ENCODE results near the gene GAS7. TPM values are rescaled to one million over a fixed set of nuclear protein-coding genes. Genes with fewer than 3 reads are reported as not detected.

GAS7 gene
- polyA plus RNA-seq, 2 donors: 6.4 to 7.7 TPM

DNA sequence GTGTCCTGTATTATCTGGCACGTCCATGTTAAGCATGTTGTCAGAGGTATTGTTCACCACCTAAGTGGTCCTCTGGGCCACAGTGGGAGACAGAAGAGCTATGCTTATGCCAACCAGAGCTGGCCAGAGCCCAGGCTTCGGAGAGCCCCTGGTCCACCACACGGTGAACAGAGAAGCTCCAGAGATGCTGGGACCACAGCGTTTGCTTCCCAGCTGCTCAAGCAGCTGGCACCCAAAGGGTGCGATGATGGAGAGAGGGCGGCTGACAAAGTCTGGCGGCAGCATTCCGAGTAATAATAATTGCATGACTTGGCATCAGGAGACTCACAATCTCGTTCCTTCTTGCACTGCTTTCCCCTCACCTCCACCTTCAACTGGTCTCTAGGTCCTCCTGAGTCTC is 257.6 kb downstream of the GAS7 start:
- Histone ChIP-seq H3K27ac (ENCODE audit: low read depth in 2 of 2, low read length in 1 of 2) (no peak overlapping the region), H3K27me3 (ENCODE audit: control insufficient read depth in 1 of 2, insufficient read depth in 2 of 2, low read length in 2 of 2) (no peaks in the 10 kb centered on the region), H3K9me3 (ENCODE audit: control insufficient read depth in 2 of 2, insufficient read depth in 1 of 2, low read depth in 1 of 2, low read length in 1 of 2) (no peaks in the 10 kb centered on the region), H3K4me1 (ENCODE audit: control insufficient read depth in 2 of 2, insufficient read depth in 2 of 2, low read length in 1 of 2) (peaks cover 0 to 3% of the 10 kb centered on the region in 2 donors), H3K4me3 (ENCODE audit: low read depth in 1 of 2, low read length in 2 of 2) (no peak overlapping the region), H3K36me3 (ENCODE audit: control insufficient read depth in 2 of 2, insufficient read depth in 2 of 2, low read length in 1 of 2) (peaks cover 2% of the 10 kb centered on the region in 2 donors)
- 73 to 77% methylated on average over 9 of the region's 9 CpGs for WGBS, 2 donors

DNA sequence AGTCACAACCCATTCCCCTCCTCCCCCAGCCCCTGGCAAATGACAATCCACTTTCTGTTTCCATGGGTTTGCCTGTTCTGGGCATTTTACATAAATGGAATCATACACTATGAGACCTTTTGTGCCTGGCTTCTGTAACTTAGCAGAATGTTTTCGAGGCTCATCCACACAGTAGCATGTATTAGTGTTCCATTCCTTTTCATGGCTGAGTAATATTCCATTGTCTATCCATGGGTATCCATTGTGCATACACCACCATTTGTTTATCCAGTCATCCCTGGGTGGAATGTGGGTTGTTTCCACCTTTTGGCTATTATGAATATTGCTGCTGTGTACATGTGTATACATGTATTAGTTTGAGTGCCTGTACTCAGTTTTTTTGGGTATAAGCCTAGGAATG is 259.6 kb downstream of the GAS7 start:
- 59 to 73% methylated on average over 1 of the region's 1 CpG for whole genome bisulfite sequencing, 2 donors
- Histone ChIP-seq H3K9me3 (ENCODE audit: control insufficient read depth in 2 of 2, insufficient read depth in 1 of 2, low read depth in 1 of 2, low read length in 1 of 2) (peaks cover 0 to 4% of the 10 kb centered on the region in 2 donors), H3K36me3 (ENCODE audit: control insufficient read depth in 2 of 2, insufficient read depth in 2 of 2, low read length in 1 of 2) (peaks cover 0 to 4% of the 10 kb centered on the region in 2 donors), H3K4me3 (ENCODE audit: low read depth in 1 of 2, low read length in 2 of 2) (no peak overlapping the region), H3K27ac (ENCODE audit: low read depth in 2 of 2, low read length in 1 of 2) (no peak overlapping the region), H3K27me3 (ENCODE audit: control insufficient read depth in 1 of 2, insufficient read depth in 2 of 2, low read length in 2 of 2) (no peaks in the 10 kb centered on the region), H3K4me1 (ENCODE audit: control insufficient read depth in 2 of 2, insufficient read depth in 2 of 2, low read length in 1 of 2) (peaks cover 0 to 5% of the 10 kb centered on the region in 2 donors)

DNA sequence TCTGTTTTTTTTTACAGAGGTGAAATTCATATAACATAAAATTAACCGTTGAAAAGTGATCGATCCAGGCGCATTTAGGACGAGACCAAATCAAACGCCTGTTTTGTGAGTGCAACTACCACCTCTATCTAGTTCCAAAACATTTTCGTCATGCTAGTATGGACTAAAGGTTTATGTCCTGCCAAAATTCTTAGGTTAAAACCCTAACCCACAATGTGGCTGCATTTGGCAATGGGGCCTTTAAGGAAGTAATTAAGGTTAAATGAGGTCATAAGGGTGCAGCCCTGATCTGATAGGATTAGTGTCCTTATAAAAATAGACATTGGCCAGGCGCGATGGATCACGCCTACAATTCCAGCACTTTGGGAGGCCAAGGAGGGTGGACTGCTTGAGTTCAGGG is 260.5 kb downstream of the GAS7 start:
- H3K27ac ChIP-seq (ENCODE audit: low read depth in 2 of 2, low read length in 1 of 2): no peak overlapping the region
- H3K27me3 ChIP-seq (ENCODE audit: control insufficient read depth in 1 of 2, insufficient read depth in 2 of 2, low read length in 2 of 2): no peaks in the 10 kb centered on the region
- peaks cover 0 to 4% of the 10 kb centered on the region in 2 donors for H3K9me3 ChIP-seq (ENCODE audit: control insufficient read depth in 2 of 2, insufficient read depth in 1 of 2, low read depth in 1 of 2, low read length in 1 of 2)
- peaks cover 0 to 5% of the 10 kb centered on the region in 2 donors for H3K4me1 ChIP-seq (ENCODE audit: control insufficient read depth in 2 of 2, insufficient read depth in 2 of 2, low read length in 1 of 2)
- WGBS, 2 donors: 92 to 94% methylated on average over 9 of the region's 9 CpGs
- no peak overlapping the region for H3K4me3 ChIP-seq (ENCODE audit: low read depth in 1 of 2, low read length in 2 of 2)
- H3K36me3 ChIP-seq (ENCODE audit: control insufficient read depth in 2 of 2, insufficient read depth in 2 of 2, low read length in 1 of 2): peaks cover 2 to 4% of the 10 kb centered on the region in 2 donors

DNA sequence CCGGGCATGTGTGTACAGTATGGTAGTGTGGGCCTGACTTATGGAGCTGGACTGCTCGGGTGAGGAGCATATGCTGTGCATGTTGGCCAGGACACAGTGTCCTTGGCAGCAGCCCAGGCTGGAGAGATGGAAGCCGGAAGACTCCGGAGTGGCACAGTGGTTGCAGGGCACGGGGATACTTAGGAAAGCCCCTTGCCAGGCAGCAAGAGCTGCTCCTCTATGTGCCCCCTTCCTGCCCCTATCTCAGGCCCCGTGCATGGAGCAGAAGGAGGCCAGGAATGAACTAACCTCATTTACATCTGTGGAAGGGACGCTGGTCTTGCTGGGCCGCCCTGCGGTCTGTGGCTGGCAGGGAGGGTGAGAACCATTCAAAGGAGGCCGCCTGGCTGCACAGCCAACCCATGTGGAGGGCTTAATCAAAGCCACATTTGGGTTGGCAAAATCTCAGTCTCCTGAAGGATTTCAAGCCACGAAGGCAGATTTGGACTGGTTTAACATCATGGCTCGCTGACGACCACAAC is 261.1 kb downstream of the GAS7 start:
- WGBS, 2 donors: 69 to 81% methylated on average over 13 of the region's 13 CpGs
- peak overlapping the region in 1 of 2 donors; percentile 14 for H3K27ac ChIP-seq (ENCODE audit: low read depth in 2 of 2, low read length in 1 of 2)
- no peak overlapping the region for H3K4me3 ChIP-seq (ENCODE audit: low read depth in 1 of 2, low read length in 2 of 2)
- peaks cover 0 to 5% of the 10 kb centered on the region in 2 donors for H3K4me1 ChIP-seq (ENCODE audit: control insufficient read depth in 2 of 2, insufficient read depth in 2 of 2, low read length in 1 of 2)
- peaks cover 2 to 4% of the 10 kb centered on the region in 2 donors for H3K36me3 ChIP-seq (ENCODE audit: control insufficient read depth in 2 of 2, insufficient read depth in 2 of 2, low read length in 1 of 2)
- peaks cover 0 to 4% of the 10 kb centered on the region in 2 donors for H3K9me3 ChIP-seq (ENCODE audit: control insufficient read depth in 2 of 2, insufficient read depth in 1 of 2, low read depth in 1 of 2, low read length in 1 of 2)
- H3K27me3 ChIP-seq (ENCODE audit: control insufficient read depth in 1 of 2, insufficient read depth in 2 of 2, low read length in 2 of 2): no peaks in the 10 kb centered on the region

GRCh38 chr17:9936095-9936494 is 262.3 kb downstream of the GAS7 start:
- 73 to 80% methylated on average over 3 of the region's 3 CpGs for WGBS, 2 donors
- Histone ChIP-seq H3K4me1 (ENCODE audit: control insufficient read depth in 2 of 2, insufficient read depth in 2 of 2, low read length in 1 of 2) (peaks cover 0 to 5% of the 10 kb centered on the region in 2 donors), H3K27me3 (ENCODE audit: control insufficient read depth in 1 of 2, insufficient read depth in 2 of 2, low read length in 2 of 2) (no peaks in the 10 kb centered on the region), H3K27ac (ENCODE audit: low read depth in 2 of 2, low read length in 1 of 2) (no peak overlapping the region), H3K9me3 (ENCODE audit: control insufficient read depth in 2 of 2, insufficient read depth in 1 of 2, low read depth in 1 of 2, low read length in 1 of 2) (peaks cover 0 to 4% of the 10 kb centered on the region in 2 donors), H3K36me3 (ENCODE audit: control insufficient read depth in 2 of 2, insufficient read depth in 2 of 2, low read length in 1 of 2) (peaks cover 2 to 4% of the 10 kb centered on the region in 2 donors), H3K4me3 (ENCODE audit: low read depth in 1 of 2, low read length in 2 of 2) (no peak overlapping the region)

GRCh38 chr17:9935408-9935807 is 263.0 kb downstream of the GAS7 start:
- H3K4me1 ChIP-seq (ENCODE audit: control insufficient read depth in 2 of 2, insufficient read depth in 2 of 2, low read length in 1 of 2): peaks cover 0 to 5% of the 10 kb centered on the region in 2 donors
- H3K36me3 ChIP-seq (ENCODE audit: control insufficient read depth in 2 of 2, insufficient read depth in 2 of 2, low read length in 1 of 2): peaks cover 2% of the 10 kb centered on the region in 2 donors
- H3K27me3 ChIP-seq (ENCODE audit: control insufficient read depth in 1 of 2, insufficient read depth in 2 of 2, low read length in 2 of 2): no peaks in the 10 kb centered on the region
- H3K9me3 ChIP-seq (ENCODE audit: control insufficient read depth in 2 of 2, insufficient read depth in 1 of 2, low read depth in 1 of 2, low read length in 1 of 2): peaks cover 0 to 4% of the 10 kb centered on the region in 2 donors
- H3K27ac ChIP-seq (ENCODE audit: low read depth in 2 of 2, low read length in 1 of 2): no peak overlapping the region
- no peak overlapping the region for H3K4me3 ChIP-seq (ENCODE audit: low read depth in 1 of 2, low read length in 2 of 2)
- 76 to 78% methylated on average over 6 of the region's 6 CpGs for WGBS, 2 donors

DNA sequence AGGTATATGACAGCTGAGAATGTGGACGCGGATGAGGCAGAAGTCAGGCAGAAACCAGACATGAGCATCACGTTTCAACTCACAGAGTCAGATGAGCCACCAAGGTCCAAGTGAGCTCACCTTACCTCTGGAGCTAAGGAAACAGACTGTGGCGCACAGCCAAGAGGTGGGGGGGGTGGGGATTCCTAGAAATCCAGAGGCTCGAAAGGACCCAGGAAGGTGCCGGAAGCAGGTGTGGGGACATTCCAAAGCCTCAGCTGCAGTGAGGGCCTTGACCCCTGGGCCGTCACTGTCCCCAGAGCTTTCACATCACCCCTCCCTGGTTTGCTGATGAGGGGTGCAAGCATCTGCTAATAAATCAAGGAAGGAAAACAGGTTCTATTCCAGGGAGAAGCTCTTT is 264.1 kb downstream of the GAS7 start:
- no peak overlapping the region for H3K27ac ChIP-seq (ENCODE audit: low read depth in 2 of 2, low read length in 1 of 2)
- H3K27me3 ChIP-seq (ENCODE audit: control insufficient read depth in 1 of 2, insufficient read depth in 2 of 2, low read length in 2 of 2): no peaks in the 10 kb centered on the region
- peaks cover 0 to 5% of the 10 kb centered on the region in 2 donors for H3K4me1 ChIP-seq (ENCODE audit: control insufficient read depth in 2 of 2, insufficient read depth in 2 of 2, low read length in 1 of 2)
- no peak overlapping the region for H3K4me3 ChIP-seq (ENCODE audit: low read depth in 1 of 2, low read length in 2 of 2)
- H3K36me3 ChIP-seq (ENCODE audit: control insufficient read depth in 2 of 2, insufficient read depth in 2 of 2, low read length in 1 of 2): peaks cover 2% of the 10 kb centered on the region in 2 donors
- peaks cover 0 to 4% of the 10 kb centered on the region in 2 donors for H3K9me3 ChIP-seq (ENCODE audit: control insufficient read depth in 2 of 2, insufficient read depth in 1 of 2, low read depth in 1 of 2, low read length in 1 of 2)
- 77 to 90% methylated on average over 7 of the region's 7 CpGs for WGBS, 2 donors

DNA sequence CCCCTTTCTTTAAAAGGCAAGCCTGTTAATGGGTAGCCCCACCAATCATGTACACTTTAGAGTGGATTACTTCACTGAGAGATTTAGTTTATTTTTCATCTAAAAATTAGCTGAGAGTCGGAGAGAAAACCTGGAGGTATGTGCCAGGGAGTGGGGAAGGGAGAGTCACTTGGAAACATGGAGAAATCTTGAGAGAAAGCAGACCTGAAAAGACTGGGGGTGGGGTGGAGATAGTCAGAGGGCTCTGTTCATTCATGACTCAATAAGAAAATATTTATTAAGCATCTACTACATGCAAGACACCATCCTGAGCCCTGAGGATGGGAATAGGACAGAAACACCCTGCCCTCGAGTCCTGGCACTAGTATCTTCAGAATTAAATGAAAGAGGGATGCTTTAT is 265.9 kb downstream of the GAS7 start:
- Histone ChIP-seq H3K36me3 (ENCODE audit: control insufficient read depth in 2 of 2, insufficient read depth in 2 of 2, low read length in 1 of 2) (peaks cover 2% of the 10 kb centered on the region in 2 donors), H3K27me3 (ENCODE audit: control insufficient read depth in 1 of 2, insufficient read depth in 2 of 2, low read length in 2 of 2) (no peaks in the 10 kb centered on the region), H3K4me3 (ENCODE audit: low read depth in 1 of 2, low read length in 2 of 2) (no peak overlapping the region), H3K4me1 (ENCODE audit: control insufficient read depth in 2 of 2, insufficient read depth in 2 of 2, low read length in 1 of 2) (peaks cover 0 to 5% of the 10 kb centered on the region in 2 donors), H3K27ac (ENCODE audit: low read depth in 2 of 2, low read length in 1 of 2) (no peak overlapping the region), H3K9me3 (ENCODE audit: control insufficient read depth in 2 of 2, insufficient read depth in 1 of 2, low read depth in 1 of 2, low read length in 1 of 2) (peaks cover 0 to 4% of the 10 kb centered on the region in 2 donors)
- 63 to 67% methylated on average over 2 of the region's 2 CpGs for WGBS, 2 donors

- peaks cover 0 to 2% of the 10 kb centered on the region in 2 donors for H3K4me1 ChIP-seq (ENCODE audit: control insufficient read depth in 2 of 2, insufficient read depth in 2 of 2, low read length in 1 of 2)
- 68 to 76% methylated on average over 12 of the region's 12 CpGs for WGBS, 2 donors
Measured at GRCh38 chr17:9931144-9931741, 267.2 kb downstream of the GAS7 start.

DNA sequence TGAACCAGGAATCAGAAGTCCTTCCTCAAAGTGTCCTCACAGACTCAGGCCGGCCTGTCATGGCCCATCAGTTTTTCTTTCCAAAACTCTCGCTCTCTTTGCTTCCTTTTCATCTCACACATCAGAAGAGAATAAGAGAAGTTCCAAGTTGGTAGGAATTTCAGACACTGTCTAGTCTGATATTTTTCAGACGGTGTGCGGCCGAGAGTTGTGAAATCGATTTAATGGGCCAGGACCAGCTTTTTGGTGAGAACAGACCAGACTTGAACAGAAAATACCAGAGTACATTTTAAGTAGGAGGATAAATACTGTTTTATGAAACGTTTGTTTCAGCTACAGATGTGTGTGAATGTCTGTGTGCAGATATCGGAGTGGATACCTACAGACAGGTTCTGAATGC is 268.5 kb downstream of the GAS7 start:
- Histone ChIP-seq H3K36me3 (ENCODE audit: control insufficient read depth in 2 of 2, insufficient read depth in 2 of 2, low read length in 1 of 2) (peaks cover 2 to 4% of the 10 kb centered on the region in 2 donors), H3K9me3 (ENCODE audit: control insufficient read depth in 2 of 2, insufficient read depth in 1 of 2, low read depth in 1 of 2, low read length in 1 of 2) (peaks cover 0 to 4% of the 10 kb centered on the region in 2 donors), H3K27me3 (ENCODE audit: control insufficient read depth in 1 of 2, insufficient read depth in 2 of 2, low read length in 2 of 2) (no peaks in the 10 kb centered on the region), H3K4me3 (ENCODE audit: low read depth in 1 of 2, low read length in 2 of 2) (no peak overlapping the region), H3K27ac (ENCODE audit: low read depth in 2 of 2, low read length in 1 of 2) (no peak overlapping the region), H3K4me1 (ENCODE audit: control insufficient read depth in 2 of 2, insufficient read depth in 2 of 2, low read length in 1 of 2) (peaks cover 0 to 2% of the 10 kb centered on the region in 2 donors)
- WGBS, 2 donors: 81 to 84% methylated on average over 8 of the region's 8 CpGs

More at GRCh38 chr17:9931144-9931741, 267.2 kb downstream of the GAS7 start:
- H3K27me3 ChIP-seq (ENCODE audit: control insufficient read depth in 1 of 2, insufficient read depth in 2 of 2, low read length in 2 of 2): no peaks in the 10 kb centered on the region
- H3K9me3 ChIP-seq (ENCODE audit: control insufficient read depth in 2 of 2, insufficient read depth in 1 of 2, low read depth in 1 of 2, low read length in 1 of 2): peaks cover 0 to 4% of the 10 kb centered on the region in 2 donors
- peaks cover 2 to 3% of the 10 kb centered on the region in 2 donors for H3K36me3 ChIP-seq (ENCODE audit: control insufficient read depth in 2 of 2, insufficient read depth in 2 of 2, low read length in 1 of 2)
- H3K27ac ChIP-seq (ENCODE audit: low read depth in 2 of 2, low read length in 1 of 2): no peak overlapping the region
- no peak overlapping the region for H3K4me3 ChIP-seq (ENCODE audit: low read depth in 1 of 2, low read length in 2 of 2)

All from esophagus (tissue), 2 donors.